Smooth muscle cell (in vitro differentiated cells): ENCODE data around the gene EP400. TPM values are rescaled to one million over a fixed set of nuclear protein-coding genes. Genes with fewer than 3 reads are reported as not detected.

Source experiments
- DNase-seq: peaks from one replicate; lab custom pipeline; 2025; ENCODE audit not compliant: unreplicated experiment; lab: John Stamatoyannopoulos, UW
- H2AFZ ChIP-seq: fragments of 200-600 bp; sonication (generic); 2 replicates; pipeline ENCODE4 v1.6.0; 2016; ENCODE audit warnings: antibody characterized with exemption, low read depth, mild to moderate bottlenecking
- H3F3A ChIP-seq: fragments of 200-600 bp; sonication (generic); 2 replicates; pipeline ENCODE4 v1.6.0; 2017; ENCODE audit warnings: antibody characterized with exemption, low read depth
- H3K27ac ChIP-seq: fragments of 200-600 bp; sonication (generic); 2 replicates; pipeline ENCODE4 v1.5.1; 2016; ENCODE audit warnings: low read depth, mild to moderate bottlenecking
- H3K27me3 ChIP-seq: fragments of 200-600 bp; sonication (generic); 2 replicates; pipeline ENCODE4 v1.6.1; 2016; ENCODE audit warnings: low read depth, mild to moderate bottlenecking
- H3K36me3 ChIP-seq: fragments of 200-600 bp; sonication (generic); 2 replicates; pipeline ENCODE4 v1.5.1; 2016; ENCODE audit warnings: low read depth
- H3K4me1 ChIP-seq: fragments of 200-600 bp; sonication (generic); 2 replicates; pipeline ENCODE4 v1.5.1; 2016; ENCODE audit warnings: low read depth
- H3K4me2 ChIP-seq: fragments of 200-600 bp; sonication (generic); 2 replicates; pipeline ENCODE4 v1.6.0; 2016; ENCODE audit warnings: mild to moderate bottlenecking
- H3K4me3 ChIP-seq: fragments of 200-600 bp; sonication (generic); 2 replicates; pipeline ENCODE4 v1.5.1; 2016; ENCODE audit warnings: mild to moderate bottlenecking
- H3K79me2 ChIP-seq: fragments of 200-600 bp; sonication (generic); 2 replicates; pipeline ENCODE4 v1.6.0; 2016; ENCODE audit warnings: low read depth, mild to moderate bottlenecking
- H3K9ac ChIP-seq: fragments of 200-600 bp; sonication (generic); 2 replicates; pipeline ENCODE4 v1.6.0; 2016; ENCODE audit warnings: low read depth
- H3K9me3 ChIP-seq: fragments of 200-600 bp; sonication (generic); replicated peaks from 2 replicates; pipeline ENCODE4 v1.5.1; 2016; ENCODE audit warnings: low read depth
- H4K20me1 ChIP-seq: fragments of 200-600 bp; sonication (generic); 2 replicates; pipeline ENCODE4 v1.6.0; 2016; ENCODE audit warnings: low read depth
- WGBS: methylation state at CpG from one replicate; pipeline ENCODE4 v1.1.7; 2016; ENCODE audit warnings: low lambda C conversion rate; 5-methylcytosine and 5-hydroxymethylcytosine counted together
- polyA plus RNA-seq: library from polyadenylated mRNA; unstranded; fragments of >200 nt; fragmentation: Nextera tagmentation; extraction: Ambion mirVana; gene quantifications from 2 replicates; pipeline ENCODE4 v1.2.1, GENCODE V29; 2016
- total RNA-seq: library from RNA; depleted of rRNA; stranded (reverse); fragments of >200 nt; gene quantifications from 2 replicates; pipeline ENCODE4 v1.2.3, GENCODE V29; 2014
- TF ChIP-seq, protein P1 (sequence below): fragments of 200-600 bp; sonication (generic); IDR thresholded peaks from 2 replicates; pipeline ENCODE4 v1.5.1; 2017; ENCODE audit warnings: borderline replicate concordance, mild to moderate bottlenecking, antibody characterized with exemption; ENCODE audit not compliant: insufficient read depth, poor library complexity, severe bottlenecking

Gene EP400
- total and polyA plus RNA-seq, 2 experiments from 2014 or later, result 6.6 to 13.6 TPM

DNA sequence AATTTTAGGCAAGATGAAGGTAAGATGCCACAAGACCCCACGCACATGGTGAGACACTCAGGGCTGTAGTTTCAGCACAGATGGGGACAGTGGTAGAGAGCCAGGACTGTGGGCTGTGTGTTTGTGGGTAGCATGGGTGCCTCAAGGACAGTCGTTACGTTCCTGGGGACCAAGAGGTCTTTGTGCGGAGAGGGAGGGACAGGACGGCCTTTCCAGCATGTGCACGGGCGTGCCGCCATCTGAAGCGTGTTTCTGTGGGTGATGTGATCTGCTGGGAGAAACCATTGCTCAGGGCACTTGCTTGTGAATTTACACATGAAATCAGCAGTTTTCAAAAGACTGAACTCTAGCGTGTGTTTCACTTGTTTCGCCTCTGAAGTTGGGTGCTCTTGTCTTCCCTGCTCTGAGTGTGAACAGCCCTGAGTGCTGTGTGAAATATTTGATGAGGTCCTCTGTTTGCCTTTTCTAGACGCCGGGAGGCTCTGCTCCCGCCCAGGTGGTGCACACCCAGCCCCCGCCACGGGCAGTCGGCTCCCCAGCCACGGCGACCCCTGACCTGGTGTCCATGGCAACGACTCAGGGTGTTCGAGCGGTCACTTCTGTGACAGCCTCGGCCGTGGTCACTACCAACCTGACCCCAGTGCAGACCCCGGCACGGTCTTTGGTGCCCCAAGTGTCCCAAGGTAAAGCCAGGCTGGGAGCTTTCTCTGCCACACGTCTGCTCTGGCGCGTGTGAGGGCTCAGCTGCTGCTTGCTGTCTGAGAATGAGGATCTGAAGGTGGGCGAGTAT is 112.1 kb downstream of the EP400 start:
- no peaks in the 10 kb centered on the region for H3F3A ChIP-seq
- TF ChIP-seq, protein P1, sequence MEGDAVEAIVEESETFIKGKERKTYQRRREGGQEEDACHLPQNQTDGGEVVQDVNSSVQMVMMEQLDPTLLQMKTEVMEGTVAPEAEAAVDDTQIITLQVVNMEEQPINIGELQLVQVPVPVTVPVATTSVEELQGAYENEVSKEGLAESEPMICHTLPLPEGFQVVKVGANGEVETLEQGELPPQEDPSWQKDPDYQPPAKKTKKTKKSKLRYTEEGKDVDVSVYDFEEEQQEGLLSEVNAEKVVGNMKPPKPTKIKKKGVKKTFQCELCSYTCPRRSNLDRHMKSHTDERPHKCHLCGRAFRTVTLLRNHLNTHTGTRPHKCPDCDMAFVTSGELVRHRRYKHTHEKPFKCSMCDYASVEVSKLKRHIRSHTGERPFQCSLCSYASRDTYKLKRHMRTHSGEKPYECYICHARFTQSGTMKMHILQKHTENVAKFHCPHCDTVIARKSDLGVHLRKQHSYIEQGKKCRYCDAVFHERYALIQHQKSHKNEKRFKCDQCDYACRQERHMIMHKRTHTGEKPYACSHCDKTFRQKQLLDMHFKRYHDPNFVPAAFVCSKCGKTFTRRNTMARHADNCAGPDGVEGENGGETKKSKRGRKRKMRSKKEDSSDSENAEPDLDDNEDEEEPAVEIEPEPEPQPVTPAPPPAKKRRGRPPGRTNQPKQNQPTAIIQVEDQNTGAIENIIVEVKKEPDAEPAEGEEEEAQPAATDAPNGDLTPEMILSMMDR, result no peak
- H2AFZ ChIP-seq, result no peak overlapping the region
- no peak overlapping the region for H3K27ac ChIP-seq
- H3K4me3 ChIP-seq, result no peak overlapping the region
- no peak overlapping the region for H3K4me2 ChIP-seq
- no peaks in the 10 kb centered on the region for H3K27me3 ChIP-seq
- H3K9me3 ChIP-seq, result no peaks in the 10 kb centered on the region
- peaks cover 9% of the 10 kb centered on the region for H3K36me3 ChIP-seq
- H3K9ac ChIP-seq, result no peak overlapping the region
- WGBS, result 96% methylated on average over 30 of the region's 30 CpGs
- DNase-seq, result no peak
- H4K20me1 ChIP-seq, result no peaks in the 10 kb centered on the region
- H3K79me2 ChIP-seq, result no peaks in the 10 kb centered on the region
- no peaks in the 10 kb centered on the region for H3K4me1 ChIP-seq

DNA sequence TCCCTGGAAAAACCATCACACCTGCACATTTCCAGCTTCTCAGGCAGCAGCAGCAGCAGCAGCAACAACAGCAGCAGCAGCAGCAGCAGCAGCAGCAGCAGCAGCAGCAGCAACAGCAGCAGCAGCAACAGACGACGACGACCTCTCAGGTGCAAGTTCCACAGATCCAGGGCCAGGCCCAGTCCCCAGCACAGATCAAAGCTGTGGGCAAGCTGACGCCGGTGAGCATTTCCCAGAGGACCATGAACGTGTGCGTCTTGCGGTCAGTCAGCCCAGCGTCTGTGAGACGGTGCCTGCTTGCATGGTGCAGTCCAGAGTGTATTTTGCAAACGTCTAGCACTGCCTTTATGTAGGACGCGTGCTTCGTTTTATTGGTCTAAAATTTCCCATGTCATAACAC is 112.7 kb downstream of the EP400 start:
- H3K9me3 ChIP-seq, result no peaks in the 10 kb centered on the region
- WGBS, result 96% methylated on average over 14 of the region's 14 CpGs
- no peaks in the 10 kb centered on the region for H3K79me2 ChIP-seq
- H3K9ac ChIP-seq, result no peak overlapping the region
- H3K27ac ChIP-seq, result no peak overlapping the region
- no peaks in the 10 kb centered on the region for H4K20me1 ChIP-seq
- H2AFZ ChIP-seq, result no peak overlapping the region
- no peak overlapping the region for H3K4me2 ChIP-seq
- no peak for DNase-seq
- TF ChIP-seq, protein P1, result no peak
- H3K27me3 ChIP-seq, result no peaks in the 10 kb centered on the region
- H3F3A ChIP-seq, result no peaks in the 10 kb centered on the region
- H3K4me3 ChIP-seq, result no peak overlapping the region
- peaks cover 3% of the 10 kb centered on the region for H3K36me3 ChIP-seq
- H3K4me1 ChIP-seq, result no peaks in the 10 kb centered on the region

- Histone ChIP-seq H3K9ac (no peak overlapping the region), H3K27me3 (no peaks in the 10 kb centered on the region), H3F3A (no peaks in the 10 kb centered on the region), H3K4me3 (no peak overlapping the region), H3K79me2 (no peaks in the 10 kb centered on the region), H3K4me2 (no peak overlapping the region), H3K36me3 (no peaks in the 10 kb centered on the region), H4K20me1 (no peaks in the 10 kb centered on the region), H2AFZ (no peak overlapping the region), H3K4me1 (no peaks in the 10 kb centered on the region), H3K9me3 (no peaks in the 10 kb centered on the region), H3K27ac (no peak overlapping the region)
- WGBS, result 84% methylated on average over 10 of the region's 10 CpGs
- no peak for DNase-seq
- TF ChIP-seq, protein P1, result no peak
Measured at GRCh38 chr12:132063491-132063890, 113.7 kb downstream of the EP400 start.

DNA sequence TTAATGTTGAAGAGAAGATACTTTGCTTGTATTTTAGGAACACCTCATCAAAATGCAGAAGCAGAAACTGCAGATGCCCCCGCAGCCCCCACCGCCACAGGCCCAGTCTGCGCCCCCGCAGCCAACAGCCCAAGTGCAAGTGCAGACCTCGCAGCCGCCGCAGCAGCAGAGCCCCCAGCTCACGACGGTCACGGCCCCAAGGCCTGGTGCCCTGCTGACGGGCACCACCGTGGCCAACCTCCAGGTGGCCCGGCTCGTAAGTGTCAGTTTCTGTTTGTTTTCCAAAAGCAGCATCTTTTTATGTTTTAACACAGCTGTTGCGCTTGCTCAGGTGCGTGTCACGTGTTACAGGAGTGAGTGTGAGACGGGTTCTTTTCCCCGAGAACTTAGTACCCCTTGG is 114.9 kb downstream of the EP400 start:
- Histone ChIP-seq H3K36me3 (no peaks in the 10 kb centered on the region), H3K9ac (no peak overlapping the region), H3K4me2 (no peak overlapping the region), H3K79me2 (no peaks in the 10 kb centered on the region), H3K9me3 (no peaks in the 10 kb centered on the region), H3K27me3 (no peaks in the 10 kb centered on the region), H3K4me1 (no peaks in the 10 kb centered on the region), H2AFZ (no peak overlapping the region), H3K27ac (no peak overlapping the region), H3K4me3 (no peak overlapping the region), H3F3A (no peaks in the 10 kb centered on the region), H4K20me1 (no peaks in the 10 kb centered on the region)
- 97% methylated on average over 19 of the region's 19 CpGs for WGBS
- DNase-seq, result no peak
- TF ChIP-seq, protein P1, result no peak
